ENCODE measurements around the gene TP53BP1.
A peak's percentile ranks its signal among the peaks of the same experiment; 100 is the strongest.
"Not testable (repeated sequence)": the region's sequence is repeated elsewhere in the genome, so short reads cannot be mapped to it uniquely, and the experiment has no call there.

Gene TP53BP1

DNA sequence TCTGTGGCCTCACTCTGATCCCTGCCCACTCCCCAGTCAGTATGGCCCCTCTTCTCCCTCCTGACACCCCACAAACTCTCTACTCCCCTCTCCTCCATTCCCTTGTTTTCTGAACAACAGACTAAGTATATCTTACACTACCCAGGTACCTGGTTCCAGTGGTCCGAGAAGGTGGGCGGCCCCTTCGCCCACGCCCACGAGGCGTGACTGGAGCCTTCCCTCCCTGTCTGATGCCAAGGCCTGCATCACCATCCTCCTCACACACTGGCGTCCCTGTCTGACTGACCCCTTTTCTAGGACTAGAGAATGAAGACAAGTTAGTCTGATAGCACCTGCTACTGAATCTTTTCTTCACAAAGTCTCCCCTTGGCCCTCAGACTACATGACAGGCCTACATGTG, 72.1 kb downstream of the TP53BP1 start:
- no peak for DNase-seq (ENCODE audit: low read depth, low spot score)

DNA sequence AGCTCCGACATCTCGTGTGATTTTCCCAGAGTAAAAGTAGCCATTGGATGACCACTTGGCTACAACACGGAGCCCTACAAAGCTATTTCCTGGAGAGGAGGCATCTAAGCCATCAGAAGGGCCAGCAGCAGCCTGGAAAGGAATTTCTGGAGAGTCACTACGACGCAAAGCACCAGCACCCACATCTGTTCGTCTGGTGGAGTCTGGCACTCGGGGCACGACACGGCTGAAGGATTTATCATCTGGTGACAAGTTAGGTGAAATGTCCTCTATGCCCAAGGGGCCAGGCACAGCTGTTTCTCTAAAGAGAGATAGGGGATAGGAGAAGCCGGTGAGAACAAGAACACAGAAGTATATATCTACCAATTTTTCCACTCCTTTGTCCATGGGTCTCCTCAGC, 72.5 kb downstream of the TP53BP1 start:
- DNase-seq (ENCODE audit: low read depth, low spot score) = no peak

DNA sequence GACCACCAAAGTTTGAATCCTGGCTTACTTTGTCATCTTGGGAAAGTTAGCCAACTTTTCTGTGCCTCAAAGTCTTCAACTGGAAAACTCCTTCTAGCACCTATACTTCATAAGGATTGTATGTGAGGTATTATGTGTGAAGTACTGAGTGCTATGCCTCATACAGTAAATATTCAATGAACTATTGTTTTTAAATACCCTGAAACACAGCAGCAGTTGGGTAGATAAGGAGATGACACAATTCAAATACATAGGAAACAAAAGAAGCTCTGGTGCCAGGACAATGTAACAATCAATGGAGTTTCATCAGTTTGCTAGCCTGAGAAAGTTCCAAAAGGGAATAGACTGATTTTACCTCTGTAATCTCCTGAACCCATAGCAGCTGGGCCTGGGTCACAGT, 78.8 kb downstream of the TP53BP1 start:
- no peak for DNase-seq (ENCODE audit: low read depth, low spot score)

DNA sequence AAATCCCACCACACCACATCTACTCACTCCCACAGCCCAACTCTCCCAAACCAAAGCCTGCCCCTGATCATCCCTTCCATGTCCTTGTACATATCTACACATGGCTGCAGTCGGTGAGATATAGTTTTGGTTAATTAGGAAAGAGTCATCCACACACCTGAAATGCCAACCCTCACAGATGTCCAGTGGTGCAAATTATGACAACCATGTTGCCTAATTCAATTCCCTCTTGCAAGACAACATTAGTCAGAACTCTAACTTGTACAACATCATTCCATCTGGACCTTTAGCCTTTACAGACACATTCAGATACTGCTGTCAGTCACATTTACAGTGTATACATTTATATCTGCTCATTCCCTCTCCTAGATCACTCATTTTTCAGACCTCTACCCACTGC, 80.9 kb downstream of the TP53BP1 start:
- no peak for DNase-seq (ENCODE audit: low read depth, low spot score)

DNA sequence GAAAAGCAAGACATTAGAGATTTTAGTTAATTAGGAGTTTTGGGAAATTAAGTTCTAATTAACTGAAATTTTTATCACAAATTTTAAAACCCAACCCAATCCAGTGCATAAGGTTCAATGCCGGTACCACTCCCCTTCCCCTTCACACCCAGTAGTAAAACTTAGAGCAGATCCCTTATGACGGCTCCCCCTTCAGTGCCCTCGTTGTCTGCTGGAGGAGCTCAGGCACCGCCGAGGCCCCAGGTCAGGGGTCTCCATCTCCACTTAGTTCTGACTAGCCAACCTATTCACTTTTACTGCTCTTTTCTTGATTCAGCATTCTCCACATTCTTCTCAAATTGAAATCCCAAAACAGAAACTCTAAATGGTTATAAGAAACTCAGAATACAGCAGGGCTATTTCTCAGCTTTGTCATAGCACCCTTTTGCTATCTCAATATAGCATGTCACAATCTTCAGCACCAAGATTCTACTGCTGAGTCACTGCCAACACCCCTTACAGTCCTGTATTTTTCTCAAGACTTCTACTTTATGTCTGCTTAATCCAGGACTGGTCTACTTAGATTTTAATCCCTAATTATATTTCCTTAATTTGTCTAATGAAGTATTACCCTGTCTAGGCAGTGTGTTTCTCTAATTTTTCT, 82.3 kb downstream of the TP53BP1 start:
- DNase-seq (ENCODE audit: low read depth, low spot score) = no peak

DNA sequence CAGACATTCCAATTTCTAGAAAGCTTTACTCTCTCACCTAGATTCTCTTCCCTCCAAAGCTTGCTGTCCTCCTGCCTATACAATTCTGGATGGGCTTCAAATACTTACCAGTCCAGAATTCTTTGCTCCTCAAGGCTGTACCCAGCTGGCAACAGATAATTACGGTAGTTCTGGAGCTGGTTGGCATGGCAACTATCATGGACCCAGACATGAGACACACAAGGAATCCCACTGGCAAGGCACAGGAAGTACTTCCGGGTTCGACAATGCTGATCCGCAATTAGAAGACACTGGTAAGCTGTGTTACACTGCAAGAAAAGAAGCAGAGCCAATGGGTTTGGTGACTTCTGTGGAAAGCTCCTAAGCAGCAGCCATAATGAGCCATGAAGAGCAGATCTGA, 84.2 kb downstream of the TP53BP1 start:
- no peak for DNase-seq (ENCODE audit: low read depth, low spot score)

DNA sequence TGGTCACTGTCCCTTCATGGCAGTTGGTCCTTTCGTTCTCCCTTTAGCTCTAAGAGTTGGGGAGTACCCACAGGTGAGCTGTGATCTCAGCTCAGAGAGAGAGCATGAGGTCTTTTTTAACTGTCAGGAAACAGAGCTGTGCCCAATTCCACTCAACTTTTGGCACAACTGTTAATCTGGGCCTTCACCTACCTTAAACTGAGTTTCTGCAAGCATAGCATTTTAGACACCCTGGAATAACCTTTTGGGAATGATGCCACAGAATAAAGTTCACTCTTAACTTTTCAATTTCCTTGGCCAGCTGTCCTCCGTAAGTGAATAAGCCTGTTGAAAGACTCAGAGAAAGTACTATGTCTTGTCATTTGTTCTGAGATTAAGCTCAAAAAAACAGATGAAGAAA, 86.1 kb downstream of the TP53BP1 start:
- DNase-seq (ENCODE audit: low read depth, low spot score) = no peak

DNA sequence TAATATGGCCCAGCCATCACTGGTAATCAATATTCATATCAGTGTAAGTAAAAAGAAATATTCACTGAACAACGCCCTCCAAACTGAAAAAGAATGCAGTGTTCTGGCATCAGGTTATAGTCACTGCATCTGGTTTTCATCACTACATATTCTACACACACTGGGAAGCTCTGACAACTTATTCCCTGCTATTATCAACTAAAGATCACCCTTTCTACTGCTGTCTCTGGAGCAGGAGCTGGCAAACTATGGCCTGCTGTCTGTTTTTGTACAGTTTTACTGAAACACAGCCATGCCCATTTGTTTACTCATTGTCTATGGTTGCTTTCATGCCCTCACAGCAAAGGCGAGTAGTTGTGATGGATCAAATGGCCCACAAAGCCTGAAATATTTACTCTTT, 86.8 kb downstream of the TP53BP1 start:
- DNase-seq (ENCODE audit: low read depth, low spot score) = no peak

DNA sequence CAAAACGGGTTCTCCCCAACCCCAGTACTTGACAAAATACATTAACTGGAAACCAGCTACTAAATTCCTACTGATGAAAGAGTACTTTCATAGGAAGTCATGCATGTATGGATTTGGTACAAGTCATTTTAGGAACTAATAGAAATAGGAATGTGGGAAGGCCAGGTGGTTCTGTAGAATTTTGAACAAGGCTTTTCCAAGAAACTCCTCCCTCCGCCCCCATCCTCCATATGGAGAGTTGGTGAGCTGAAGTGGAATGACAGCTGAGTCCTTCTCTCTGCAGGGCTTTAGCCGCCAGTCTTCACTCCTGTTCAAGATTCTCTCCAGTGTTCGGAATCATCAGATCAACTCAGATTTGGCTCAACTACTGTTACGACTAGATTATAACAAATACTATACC, 88.8 kb downstream of the TP53BP1 start:
- DNase-seq (ENCODE audit: low read depth, low spot score) = no peak

DNA sequence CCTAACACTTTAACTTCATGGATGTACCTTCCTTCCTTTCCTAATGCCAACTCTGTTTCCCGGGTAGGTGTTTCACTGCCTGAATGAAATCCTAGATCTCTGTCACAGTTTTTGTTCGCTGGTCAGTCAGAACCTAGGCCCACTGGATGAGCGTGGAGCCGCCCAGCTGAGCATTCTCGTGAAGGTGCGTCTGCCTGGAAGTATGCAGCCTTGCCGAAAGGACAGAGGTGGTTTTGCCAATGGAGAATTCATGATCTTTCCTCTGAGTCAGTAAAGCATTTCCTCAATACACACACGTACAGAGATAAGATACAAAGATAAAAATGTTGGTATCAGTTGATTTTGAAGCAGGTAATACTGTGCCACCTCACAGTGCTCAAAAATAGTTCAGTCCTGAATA, 89.3 kb downstream of the TP53BP1 start:
- no peak for DNase-seq (ENCODE audit: low read depth, low spot score)

DNA sequence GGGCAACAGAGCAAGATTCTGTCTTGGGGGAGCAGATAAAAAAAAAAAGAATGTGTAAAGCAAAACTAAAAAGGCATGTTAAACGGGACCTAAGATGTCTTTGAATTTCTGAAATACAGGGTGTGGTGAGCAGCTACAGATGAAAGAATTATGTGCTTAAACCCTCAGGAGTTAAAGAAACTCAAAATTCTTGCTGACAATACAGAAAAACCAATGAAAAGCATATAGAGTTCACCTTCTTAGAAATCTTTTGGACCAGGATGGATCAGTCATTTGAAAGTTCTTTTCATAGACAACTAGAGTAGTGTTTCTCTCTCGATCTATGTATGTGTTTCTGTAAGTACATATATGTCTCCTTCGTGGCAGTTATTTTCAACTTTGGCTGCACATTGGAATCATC, 90.7 kb downstream of the TP53BP1 start:
- no peak for DNase-seq (ENCODE audit: low read depth, low spot score)

DNA sequence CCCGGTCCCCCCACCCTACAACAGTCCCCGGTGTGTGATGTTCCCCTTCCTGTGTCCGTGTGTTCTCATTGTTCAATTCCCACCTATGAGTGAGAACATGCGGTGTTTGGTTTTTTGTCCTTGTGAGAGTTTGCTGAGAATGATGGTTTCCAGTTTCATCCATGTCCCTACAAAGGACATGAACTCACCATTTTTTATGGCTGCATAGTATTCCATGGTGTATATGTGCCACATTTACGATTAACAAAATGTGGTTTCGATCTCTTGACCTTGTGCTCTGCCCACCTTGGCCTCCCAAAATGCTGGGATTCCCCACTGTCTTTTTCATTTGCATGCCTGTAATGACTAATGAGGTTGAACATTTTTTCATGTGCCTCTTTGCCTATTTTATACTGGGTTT, 99.4 kb downstream of the TP53BP1 start:
- not testable (repeated sequence) for DNase-seq (ENCODE audit: low read depth, low spot score)

DNA sequence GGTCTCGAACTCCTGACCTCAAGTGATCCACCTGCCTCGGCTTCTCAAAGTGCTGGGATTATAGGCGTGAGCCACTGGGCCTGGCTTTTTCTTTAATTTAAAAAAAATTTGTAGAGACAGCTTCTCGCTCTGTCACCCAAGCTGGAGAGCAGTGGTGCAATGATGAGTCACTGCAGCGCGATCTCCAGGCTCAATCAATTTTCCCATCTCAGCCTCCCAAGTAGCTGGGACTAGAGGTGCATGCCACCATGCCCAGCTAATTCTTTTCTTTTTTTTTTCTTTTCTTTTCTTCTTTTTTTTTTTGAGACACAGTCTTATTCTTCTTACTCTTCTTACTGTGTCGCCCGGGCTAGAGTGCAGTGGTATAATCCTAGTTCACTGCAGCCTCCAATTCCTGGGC, 102.2 kb downstream of the TP53BP1 start:
- no peak for DNase-seq (ENCODE audit: low read depth, low spot score)

DNA sequence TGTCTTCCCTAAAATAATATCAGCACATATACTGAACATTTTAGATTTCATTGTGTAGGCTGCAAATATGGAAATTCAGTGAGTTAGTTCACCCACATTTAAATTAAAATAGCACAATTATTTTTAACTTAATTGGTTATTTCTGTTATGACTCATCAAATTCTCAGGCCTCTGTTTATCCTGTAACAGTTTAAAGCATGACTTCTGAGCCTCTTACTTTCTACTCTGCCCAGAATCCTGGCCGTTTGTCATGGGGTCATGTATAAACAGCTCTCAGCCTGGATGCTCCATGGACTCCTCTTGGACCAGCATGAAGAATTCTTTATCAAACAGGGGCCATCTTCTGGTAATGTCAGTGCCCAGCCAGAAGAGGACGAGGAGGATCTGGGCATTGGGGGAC, 109.9 kb downstream of the TP53BP1 start:
- no peak for DNase-seq (ENCODE audit: low read depth, low spot score)

DNA sequence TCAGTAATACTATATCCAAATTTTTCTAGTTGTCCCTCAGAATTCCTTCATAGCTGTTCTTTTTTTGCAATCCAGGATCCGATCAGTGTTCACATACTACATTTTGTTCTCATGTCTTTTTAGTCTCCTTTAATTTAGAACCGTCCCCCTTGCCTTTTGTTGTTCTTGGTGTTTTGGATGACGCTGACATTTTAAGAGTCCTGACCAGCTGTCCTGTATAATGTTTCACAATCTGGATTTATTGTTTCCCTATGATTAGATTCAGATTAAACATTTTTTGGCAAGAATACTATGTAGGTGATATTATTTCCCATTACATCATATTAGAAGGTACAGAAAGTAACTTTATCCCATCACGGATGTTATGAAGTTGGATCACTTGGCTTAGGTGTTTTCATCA, 110.6 kb downstream of the TP53BP1 start:
- no peak for DNase-seq (ENCODE audit: low read depth, low spot score)

DNA sequence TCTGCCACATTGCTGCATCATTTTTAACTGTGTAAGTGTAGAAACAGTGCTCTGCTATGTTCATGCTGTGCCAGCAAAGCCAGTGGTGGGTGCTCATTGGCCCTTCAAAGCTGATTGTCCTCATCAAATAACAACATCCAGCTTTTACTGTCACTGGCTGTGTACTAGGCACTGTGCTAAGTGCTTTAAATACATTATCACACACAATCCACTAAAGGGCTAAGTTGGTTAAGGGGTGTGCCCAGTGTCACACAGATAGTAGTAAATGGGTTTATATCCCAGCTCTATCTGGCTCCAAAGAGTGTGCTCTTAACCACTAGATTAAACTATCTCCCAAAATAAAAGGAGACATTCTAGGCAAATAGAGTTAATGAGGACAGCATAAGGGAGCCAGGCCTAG, 114.4 kb downstream of the TP53BP1 start:
- DNase-seq (ENCODE audit: low read depth, low spot score) = no peak

DNA sequence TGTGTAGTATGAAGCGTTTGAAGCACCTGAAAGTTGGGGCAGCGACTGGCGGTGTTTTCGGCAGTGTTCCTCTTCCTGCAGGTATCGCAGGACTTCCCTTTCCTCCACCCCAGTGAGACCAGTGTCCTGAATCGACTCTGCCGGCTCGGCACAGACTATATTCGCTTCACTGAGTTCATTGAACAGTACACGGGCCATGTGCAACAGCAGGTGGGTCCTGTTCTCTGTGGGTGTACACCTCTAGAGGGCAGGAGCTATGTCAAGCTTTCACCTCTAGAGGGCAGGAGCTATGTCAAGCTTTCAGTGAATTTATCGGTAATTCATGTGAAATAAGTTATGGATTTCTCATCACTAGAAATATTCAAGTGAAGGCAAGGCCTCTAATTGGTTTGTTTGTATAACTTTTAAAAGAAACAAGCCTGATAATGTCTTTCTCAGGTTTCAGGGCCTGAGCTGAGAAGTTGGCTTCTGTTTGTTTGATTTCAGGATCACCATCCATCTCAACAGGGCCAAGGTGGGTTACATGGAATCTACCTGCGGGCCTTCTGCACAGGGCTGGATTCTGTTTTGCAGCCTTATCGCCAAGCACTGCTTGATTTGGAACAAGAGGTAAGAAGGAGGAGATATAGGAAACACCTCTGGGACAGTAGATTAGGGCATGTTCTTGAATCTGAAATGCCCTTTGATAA, 116.8 kb downstream of the TP53BP1 start:
- no peak for DNase-seq (ENCODE audit: low read depth, low spot score)

DNA sequence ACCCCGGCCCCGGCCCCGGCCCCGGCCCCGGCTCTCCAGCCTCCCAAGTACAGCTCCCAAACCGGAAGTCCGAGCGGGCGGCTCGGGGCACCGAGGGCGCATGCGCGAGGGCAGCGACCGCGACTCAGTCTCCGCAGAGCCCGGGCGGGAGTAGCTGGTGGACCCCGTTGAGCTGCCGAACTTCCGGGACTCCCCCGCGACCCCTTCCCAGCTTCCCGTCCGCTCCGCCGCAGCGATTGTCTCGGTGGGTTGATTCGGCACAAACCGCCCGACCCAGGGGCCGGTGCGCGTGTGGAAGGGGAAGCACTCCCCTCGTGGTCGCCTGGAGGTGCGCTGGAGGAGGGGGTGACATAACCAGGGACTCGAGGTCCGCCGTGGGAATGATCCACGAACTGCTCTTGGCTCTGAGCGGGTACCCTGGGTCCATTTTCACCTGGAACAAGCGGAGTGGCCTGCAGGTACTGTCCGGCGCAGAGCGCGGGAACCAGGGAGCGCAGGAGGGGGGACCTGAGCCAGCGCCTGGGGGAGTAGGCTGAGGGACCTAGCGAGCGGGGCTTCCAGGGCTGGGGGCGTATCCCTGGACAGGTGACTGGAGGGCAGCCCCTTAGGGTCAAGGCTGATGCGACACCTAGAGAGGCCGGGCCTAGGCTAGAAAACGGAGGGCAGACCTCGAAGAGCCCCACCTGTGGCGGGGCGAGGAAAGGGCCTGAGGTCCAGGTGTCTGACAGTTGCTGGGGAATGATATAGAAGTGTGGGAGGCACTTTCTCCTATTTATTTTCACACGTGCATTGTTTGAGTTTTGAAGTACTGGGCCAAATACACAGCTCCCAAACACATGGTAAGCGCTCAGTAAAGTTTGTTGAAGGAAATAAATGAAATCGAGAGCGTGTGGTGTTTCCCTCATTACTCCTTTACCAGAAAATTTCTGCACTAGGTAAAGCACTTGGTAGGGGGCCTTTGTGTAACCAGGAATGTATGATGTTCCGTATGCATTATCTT, 121.7 kb downstream of the TP53BP1 start, which contains the start of the genes TUBGCP4 and ZSCAN29:
Gene TUBGCP4, plus strand, starts transcription at position 127 of the 1,000 bp plus-strand sequence. Its CDS starts 254 bp downstream, at position 381.
Gene ZSCAN29, minus strand, starts transcription at position 69 of the 1,000 bp plus-strand sequence. CDS start 1,130 bp downstream, outside the sequence.
- peak; percentile 93 for DNase-seq (ENCODE audit: low read depth, low spot score)

DNA sequence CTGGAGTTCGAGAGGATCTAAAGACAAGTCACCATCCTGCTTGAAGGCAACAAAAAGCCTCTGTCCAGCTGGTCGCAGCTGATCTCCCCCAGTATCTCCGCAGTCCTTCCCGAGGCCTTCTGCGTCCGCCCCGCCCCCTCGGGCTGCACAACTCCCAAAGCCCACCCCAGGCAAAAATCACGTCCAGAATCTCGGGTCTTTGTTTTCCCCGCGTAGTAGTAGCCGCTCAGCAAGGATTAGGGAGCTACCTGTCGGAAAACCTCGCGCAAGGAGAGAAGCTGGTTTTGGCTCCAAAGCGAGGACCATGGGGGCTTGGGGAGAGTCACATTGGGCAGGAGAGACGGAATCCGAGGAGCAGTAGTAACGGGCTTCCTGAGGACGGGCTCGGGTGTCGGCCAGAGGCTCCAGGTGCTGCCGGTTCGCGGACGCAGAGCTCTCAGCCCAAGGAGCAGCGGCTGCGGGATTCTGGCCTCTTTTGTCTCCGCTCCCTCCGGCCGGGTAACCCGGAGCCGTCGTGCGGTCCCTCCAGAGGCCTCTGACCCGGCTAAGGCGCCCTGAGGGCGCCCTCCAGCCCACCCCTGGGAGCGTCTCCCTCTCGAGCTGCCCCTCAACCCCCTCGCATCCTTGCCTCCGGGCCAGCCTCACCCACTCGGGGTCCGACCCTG, 122.5 kb downstream of the TP53BP1 start:
- peak; percentile 63 for DNase-seq (ENCODE audit: low read depth, low spot score)

DNA sequence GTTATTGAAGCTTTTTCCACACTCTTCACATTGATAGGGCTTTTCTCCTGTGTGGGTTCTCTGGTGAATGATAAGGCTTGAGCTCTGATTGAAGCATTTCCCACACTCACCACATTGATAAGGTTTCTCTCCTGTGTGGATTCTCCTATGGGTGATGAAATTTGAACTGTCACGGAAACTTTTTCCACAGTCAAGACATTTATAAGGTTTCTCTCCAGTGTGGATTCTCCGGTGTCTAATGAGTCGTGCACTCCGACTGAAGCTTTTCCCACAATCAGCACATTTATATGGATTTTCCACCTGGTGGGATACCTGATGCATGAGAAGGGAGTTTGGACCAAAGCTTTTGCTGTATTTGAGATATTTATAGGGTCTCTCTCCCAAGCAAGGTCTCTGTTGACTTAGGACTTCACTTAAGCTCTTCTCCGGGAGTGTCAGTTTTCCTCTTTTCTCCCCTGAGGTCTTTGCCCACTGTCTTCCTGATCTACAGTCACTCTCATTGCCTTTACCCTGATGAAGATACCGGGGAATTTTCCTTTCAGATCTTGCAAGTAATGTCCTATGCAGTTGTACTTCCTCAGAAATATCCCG, 131.5 kb downstream of the TP53BP1 start:
- no peak for DNase-seq (ENCODE audit: low read depth, low spot score)

DNA sequence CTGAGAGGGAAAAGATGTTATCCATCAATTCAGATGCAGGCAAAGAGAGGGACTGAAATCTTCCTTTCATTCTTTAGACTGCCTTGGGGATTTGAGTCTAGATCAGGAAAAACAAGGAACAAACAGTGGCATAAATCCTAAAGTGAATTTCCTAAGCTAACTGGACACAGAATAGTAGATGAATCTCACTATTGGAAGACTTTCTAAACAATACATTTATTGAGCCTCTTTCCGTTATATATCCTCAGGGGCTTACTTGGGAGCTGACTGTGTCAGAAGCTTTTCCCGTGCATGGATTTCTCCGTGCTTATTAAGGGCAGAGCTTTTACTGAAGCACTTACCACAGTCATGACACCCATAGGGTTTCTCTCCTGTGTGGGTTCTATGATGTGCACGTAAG, 132.1 kb downstream of the TP53BP1 start:
- no peak for DNase-seq (ENCODE audit: low read depth, low spot score)
